MG63 (cell line): ENCODE measurements around the gene CFAP46. TPM values are rescaled to one million over a fixed set of nuclear protein-coding genes. Genes with fewer than 3 reads are reported as not detected.

Experiments
- DNase-seq: peaks from one replicate; pipeline ENCODE4 v3.0.0-alpha.2; 2020
- H3K27me3 ChIP-seq: fragments of 250-450 bp; sonication (Bioruptor Pico); 2 replicates; pipeline ENCODE4 v1.5.1; 2020; ENCODE audit warnings: mild to moderate bottlenecking, moderate library complexity
- H3K36me3 ChIP-seq: fragments of 250-450 bp; sonication (Bioruptor Pico); 2 replicates; pipeline ENCODE4 v1.5.1; 2020; ENCODE audit warnings: mild to moderate bottlenecking, moderate library complexity
- H3K4me3 ChIP-seq: fragments of 250-450 bp; sonication (Bioruptor Pico); 2 replicates; pipeline ENCODE4 v1.5.1; 2020; ENCODE audit warnings: mild to moderate bottlenecking, moderate library complexity
- H3K9me3 ChIP-seq: fragments of 250-450 bp; sonication (Bioruptor Pico); 2 replicates; pipeline ENCODE4 v1.5.1; 2020; ENCODE audit warnings: mild to moderate bottlenecking, moderate library complexity
- total RNA-seq: library from RNA; depleted of rRNA; stranded (reverse); fragments of >200 nt; shearing (Covaris generic); gene quantifications from 2 replicates; pipeline ENCODE4 v1.2.3, GENCODE V29; 2014; ENCODE audit warnings: low replicate concordance; rRNA removed

Gene CFAP46
- 0.33 TPM in 1 of 2 replicates, not detected in the other for total RNA-seq

DNA sequence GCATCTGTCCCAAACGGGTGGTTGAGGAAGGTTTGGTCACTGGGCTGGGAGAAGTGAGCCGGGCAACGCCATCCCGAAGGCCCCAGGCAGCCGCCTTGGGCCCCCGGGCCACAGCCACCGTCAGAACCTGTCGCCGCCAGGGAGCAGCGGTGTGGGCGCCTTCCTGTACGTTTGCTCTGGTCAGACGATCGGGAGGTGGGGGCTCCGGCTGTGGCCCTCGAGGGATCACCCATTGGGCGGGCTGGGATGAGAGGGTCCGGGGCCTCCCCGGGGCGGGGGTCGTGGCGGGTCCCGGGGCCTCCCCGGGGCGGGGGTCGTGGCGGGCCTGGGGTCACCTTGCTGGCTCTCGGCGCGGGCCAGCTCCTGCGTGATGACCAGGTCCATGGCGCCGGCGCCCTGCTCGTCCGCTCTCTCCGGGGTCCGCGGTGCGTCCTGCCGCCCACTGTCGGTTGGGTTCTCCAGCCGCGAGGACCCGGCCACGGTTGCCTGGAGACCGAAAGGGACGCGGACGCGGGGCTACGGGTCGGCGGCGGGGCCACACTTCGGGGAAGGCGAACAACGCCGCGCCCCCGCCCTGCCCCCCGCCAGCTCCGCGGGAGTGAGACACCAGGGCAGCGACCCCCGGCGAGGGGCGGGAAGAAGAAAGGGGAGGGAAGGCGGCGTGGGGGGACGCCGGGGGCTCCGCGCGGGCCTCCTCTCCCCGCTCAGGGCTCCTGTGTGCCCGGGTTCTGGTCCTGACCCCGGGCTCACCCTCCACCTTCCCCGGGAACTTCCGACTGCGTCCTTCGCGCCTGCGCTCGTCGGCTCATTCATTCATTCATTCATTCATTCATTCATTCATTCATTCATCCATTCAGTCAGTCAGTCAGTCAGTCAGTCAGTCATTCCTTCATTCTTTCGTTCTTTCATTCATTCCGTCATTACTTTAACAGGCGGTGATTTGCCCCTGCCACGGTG lies at the start of gene CFAP46:
CFAP46 (minus strand) TSS at position 470 of the 957 bp plus-strand sequence; CDS start at position 384, 86 bp downstream.
- Histone ChIP-seq H3K36me3 (no peaks in the 10 kb centered on the region), H3K27me3 (no peaks in the 10 kb centered on the region), H3K4me3 (peak within 1 kb of the TSS; percentile 56), H3K9me3 (no peaks in the 10 kb centered on the region)
- peak; percentile 77 for DNase-seq

DNA sequence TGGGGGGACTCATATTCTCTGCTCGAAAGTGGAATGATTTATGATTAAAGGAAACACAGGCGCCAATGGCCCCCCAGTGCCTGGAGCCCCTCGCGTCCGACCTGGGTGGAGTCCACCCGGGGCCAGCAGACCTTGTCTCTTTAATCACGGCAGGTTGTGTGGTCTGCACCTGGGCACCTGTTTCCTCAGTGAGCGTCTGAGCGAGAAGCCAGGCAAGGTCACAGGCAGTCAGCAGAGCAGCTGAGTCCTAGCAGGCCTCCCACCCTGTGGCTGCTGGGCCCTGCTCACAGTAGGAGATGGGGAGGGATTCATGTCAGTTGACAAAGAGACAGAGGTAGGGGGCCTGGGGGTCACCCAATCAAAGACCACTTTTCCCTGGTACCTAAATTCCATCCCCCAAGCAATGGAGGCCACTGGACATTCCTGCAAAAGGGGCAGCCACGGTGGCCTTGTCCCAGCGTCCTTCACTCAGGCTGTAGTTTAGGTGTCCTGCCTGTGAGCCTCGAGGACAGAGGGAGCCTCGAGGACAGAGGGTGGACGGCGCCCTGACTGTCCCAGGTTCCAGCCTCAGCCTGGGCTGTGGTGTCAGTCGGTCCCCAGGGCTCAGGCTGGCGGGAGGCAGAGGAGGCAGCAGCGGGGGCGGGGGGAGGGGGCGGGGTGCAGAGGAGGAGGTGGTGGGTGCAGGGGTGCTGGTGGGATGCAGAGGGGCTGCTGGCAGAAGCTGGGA lies 49.5 kb upstream of the CFAP46 start:
- H3K36me3 ChIP-seq: no peaks in the 10 kb centered on the region
- H3K4me3 ChIP-seq: no peak overlapping the region
- no peaks in the 10 kb centered on the region for H3K9me3 ChIP-seq
- DNase-seq: no peak
- no peaks in the 10 kb centered on the region for H3K27me3 ChIP-seq

GRCh38 chr10:132990684-132991545 lies 48.5 kb upstream of the CFAP46 start:
- no peaks in the 10 kb centered on the region for H3K36me3 ChIP-seq
- H3K9me3 ChIP-seq: no peaks in the 10 kb centered on the region
- no peak overlapping the region for H3K4me3 ChIP-seq
- no peaks in the 10 kb centered on the region for H3K27me3 ChIP-seq
- no peak for DNase-seq

GRCh38 chr10:132989476-132990415 lies 47.4 kb upstream of the CFAP46 start:
- H3K9me3 ChIP-seq: no peaks in the 10 kb centered on the region
- no peak for DNase-seq
- H3K4me3 ChIP-seq: no peak overlapping the region
- H3K27me3 ChIP-seq: no peaks in the 10 kb centered on the region
- H3K36me3 ChIP-seq: no peaks in the 10 kb centered on the region

- no peak for DNase-seq
- Histone ChIP-seq H3K4me3 (no peak overlapping the region), H3K9me3 (no peaks in the 10 kb centered on the region), H3K27me3 (no peaks in the 10 kb centered on the region), H3K36me3 (no peaks in the 10 kb centered on the region)
These were observed 46.6 kb upstream of the CFAP46 start for GRCh38 chr10:132988988-132989387.

DNA sequence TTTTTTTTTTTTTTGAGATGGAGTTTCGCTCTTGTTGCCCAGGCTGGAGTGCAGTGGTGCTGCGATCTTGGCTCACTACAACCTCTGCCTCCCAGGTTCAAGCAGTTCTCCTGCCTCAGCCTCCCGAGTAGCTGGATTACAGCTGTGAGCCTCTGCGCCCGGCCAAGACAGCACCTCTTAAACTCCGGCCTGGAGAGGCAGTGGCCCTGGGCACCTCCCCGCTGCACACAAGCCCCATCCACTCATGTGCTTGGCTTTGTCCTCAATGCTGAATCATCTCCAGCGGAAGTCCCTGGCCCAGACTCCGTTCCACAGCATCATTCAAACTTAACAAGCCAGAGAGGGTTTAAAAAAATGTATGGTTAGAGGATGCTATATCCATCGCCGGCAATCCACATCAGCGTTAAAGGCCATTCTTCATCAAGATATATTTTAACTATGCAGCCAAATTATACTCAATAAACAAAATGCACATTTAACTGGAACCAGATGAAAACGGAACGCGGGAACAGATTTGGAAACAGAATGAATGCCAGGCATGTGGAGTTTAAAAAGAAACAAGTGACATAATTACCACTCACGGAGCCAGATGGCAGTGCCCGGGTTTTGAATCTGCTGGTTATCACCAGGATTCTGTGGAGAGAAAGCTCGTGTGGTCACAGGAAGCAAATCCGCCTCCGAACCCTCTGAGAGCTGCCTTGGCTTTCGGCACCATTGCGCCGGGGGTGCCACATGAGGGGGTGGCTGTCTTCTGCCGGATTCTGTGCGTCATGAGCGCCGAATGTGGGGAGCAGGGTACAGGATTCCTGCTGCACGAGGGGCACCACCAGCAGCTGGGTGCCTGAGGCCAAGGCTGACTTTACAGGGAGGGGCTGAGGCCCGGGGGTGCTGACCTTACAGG lies 45.6 kb upstream of the CFAP46 start:
- H3K36me3 ChIP-seq: no peaks in the 10 kb centered on the region
- H3K9me3 ChIP-seq: no peaks in the 10 kb centered on the region
- H3K4me3 ChIP-seq: peak overlapping the region; percentile 24
- DNase-seq: peak; percentile 93
- no peaks in the 10 kb centered on the region for H3K27me3 ChIP-seq

GRCh38 chr10:132986978-132987377 lies 44.6 kb upstream of the CFAP46 start:
- Histone ChIP-seq H3K4me3 (no peak overlapping the region), H3K36me3 (no peaks in the 10 kb centered on the region), H3K9me3 (no peaks in the 10 kb centered on the region), H3K27me3 (no peaks in the 10 kb centered on the region)
- DNase-seq: no peak

GRCh38 chr10:132986576-132986975 lies 44.2 kb upstream of the CFAP46 start:
- Histone ChIP-seq H3K9me3 (no peaks in the 10 kb centered on the region), H3K36me3 (no peaks in the 10 kb centered on the region), H3K4me3 (no peak overlapping the region), H3K27me3 (no peaks in the 10 kb centered on the region)
- no peak for DNase-seq

GRCh38 chr10:132986076-132986475 lies 43.7 kb upstream of the CFAP46 start:
- Histone ChIP-seq H3K27me3 (no peaks in the 10 kb centered on the region), H3K4me3 (no peak overlapping the region), H3K36me3 (no peaks in the 10 kb centered on the region), H3K9me3 (no peaks in the 10 kb centered on the region)
- DNase-seq: no peak

DNA sequence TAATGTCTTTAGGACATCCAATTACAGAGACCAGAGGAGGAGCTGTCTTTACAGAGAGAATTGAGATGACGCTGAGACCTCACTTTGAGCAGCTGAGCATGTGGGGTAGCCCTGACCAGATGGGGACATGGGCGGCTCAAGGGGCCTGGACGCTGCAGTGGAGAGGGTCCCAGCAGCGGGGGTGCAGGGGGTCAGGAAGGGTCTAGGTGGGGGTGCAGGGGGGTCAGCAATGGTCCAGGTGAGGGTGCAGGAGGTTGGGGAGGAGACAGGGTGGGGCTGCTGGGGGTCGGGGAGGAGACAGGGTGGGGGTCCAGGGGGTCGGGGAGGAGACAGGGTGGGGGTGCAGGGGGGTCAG lies 43.2 kb upstream of the CFAP46 start:
- Histone ChIP-seq H3K27me3 (no peaks in the 10 kb centered on the region), H3K36me3 (no peaks in the 10 kb centered on the region), H3K4me3 (no peak overlapping the region), H3K9me3 (no peaks in the 10 kb centered on the region)
- DNase-seq: no peak

- no peak for DNase-seq
- Histone ChIP-seq H3K4me3 (no peak overlapping the region), H3K36me3 (no peaks in the 10 kb centered on the region), H3K27me3 (no peaks in the 10 kb centered on the region), H3K9me3 (no peaks in the 10 kb centered on the region)
These were observed 42.6 kb upstream of the CFAP46 start for GRCh38 chr10:132984801-132985545.

DNA sequence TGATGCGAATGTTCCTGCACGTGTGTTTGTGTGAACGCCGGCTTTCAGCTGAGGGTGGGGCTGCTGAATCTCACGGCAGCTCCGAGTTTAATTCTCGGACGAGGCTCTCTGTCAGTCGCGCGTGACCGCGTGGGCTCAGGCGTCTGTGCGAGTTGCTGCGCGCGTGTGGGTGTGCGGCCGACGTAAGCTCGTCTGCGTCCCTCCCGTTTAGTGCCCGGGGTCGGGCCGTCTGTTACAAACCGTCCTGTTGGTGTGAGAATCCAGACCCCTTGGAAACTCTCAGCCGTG lies 41.6 kb upstream of the CFAP46 start:
- DNase-seq: no peak
- no peaks in the 10 kb centered on the region for H3K9me3 ChIP-seq
- H3K27me3 ChIP-seq: no peaks in the 10 kb centered on the region
- H3K36me3 ChIP-seq: no peaks in the 10 kb centered on the region
- no peak overlapping the region for H3K4me3 ChIP-seq

DNA sequence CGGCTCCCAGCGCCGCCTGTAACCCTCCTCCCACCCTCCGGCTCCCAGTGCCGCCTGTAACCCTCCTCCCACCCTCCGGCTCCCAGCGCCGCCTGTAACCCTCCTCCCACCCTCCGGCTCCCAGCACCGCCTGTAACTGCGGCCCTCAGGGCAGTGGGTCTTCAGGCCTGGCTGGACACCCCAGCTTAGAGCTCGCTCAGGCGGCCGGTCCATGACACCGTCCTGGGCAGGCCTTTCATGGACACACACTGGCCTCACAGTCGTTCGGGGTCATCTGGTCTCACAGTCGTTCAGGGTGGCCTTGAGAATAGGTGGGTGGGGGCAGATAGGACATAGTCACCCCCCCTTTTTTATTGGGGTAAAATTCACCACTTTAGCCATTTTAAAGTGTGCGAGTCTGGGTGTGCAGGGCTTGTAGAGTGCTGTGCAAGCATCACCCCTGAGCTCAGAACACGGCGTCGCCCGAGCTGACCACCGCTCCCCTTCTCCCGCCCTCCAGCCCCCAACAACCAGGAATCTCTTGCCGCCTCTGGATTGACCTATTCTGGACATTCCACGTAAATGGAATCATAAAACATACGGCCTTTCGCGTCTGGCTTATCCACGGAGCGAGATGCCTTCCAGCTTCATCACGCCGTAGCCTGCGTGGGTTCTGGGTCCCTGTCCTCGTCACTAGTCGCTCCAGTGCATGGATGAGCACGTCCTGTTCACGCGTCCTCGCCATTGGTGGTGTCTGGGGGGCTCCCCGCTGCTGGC lies 41.1 kb upstream of the CFAP46 start:
- Histone ChIP-seq H3K9me3 (no peaks in the 10 kb centered on the region), H3K27me3 (no peaks in the 10 kb centered on the region), H3K36me3 (no peaks in the 10 kb centered on the region), H3K4me3 (no peak overlapping the region)
- DNase-seq: no peak
